Calu3 (cell line): ENCODE measurements around the gene RAD51B. TPM values are rescaled to one million over a fixed set of nuclear protein-coding genes. Genes with fewer than 3 reads are reported as not detected.

Source experiments
- BruUV-seq: library from RNA; stranded (reverse); fragments of 400-500 nt; replicated peaks from 2 replicates; lab custom pipeline; 2021; lab: Mats Ljungman, UMichigan
- CTCF ChIA-PET: fragments of 300-600 bp; sonication (Branson Sonifier 250); formaldehyde crosslinking; loops from one replicate; lab custom pipeline; 2022; ENCODE audit warnings: antibody characterized with exemption; lab: Charles Lee
- DNase-seq: peaks from one replicate; pipeline ENCODE4 v3.0.0; 2022
- H3K27ac Mint-ChIP-seq: one replicate; pipeline ENCODE4 v1.8.0; 2022; ENCODE audit warnings: mixed read lengths; ENCODE audit not compliant: unreplicated experiment
- H3K27me3 Mint-ChIP-seq: one replicate; pipeline ENCODE4 v1.8.0; 2022; ENCODE audit warnings: mixed read lengths; ENCODE audit not compliant: unreplicated experiment
- H3K36me3 Mint-ChIP-seq: one replicate; pipeline ENCODE4 v1.8.0; 2022; ENCODE audit warnings: mild to moderate bottlenecking, moderate library complexity, mixed read lengths; ENCODE audit not compliant: insufficient read depth, unreplicated experiment
- H3K4me1 Mint-ChIP-seq: one replicate; pipeline ENCODE4 v1.8.0; 2022; ENCODE audit warnings: mild to moderate bottlenecking, low read depth, mixed read lengths; ENCODE audit not compliant: unreplicated experiment
- H3K4me3 Mint-ChIP-seq: one replicate; pipeline ENCODE4 v1.8.0; 2022; ENCODE audit warnings: mild to moderate bottlenecking, low read depth, moderate library complexity, mixed read lengths; ENCODE audit not compliant: unreplicated experiment
- H3K9me3 Mint-ChIP-seq: one replicate; pipeline ENCODE4 v1.8.0; 2022; ENCODE audit warnings: low read depth, mixed read lengths; ENCODE audit not compliant: unreplicated experiment
- CTCF ChIP-seq: fragments of 200-600 bp; IDR thresholded peaks from one replicate; pipeline ENCODE4 v1.8.0; 2022; ENCODE audit warnings: antibody characterized with exemption; ENCODE audit not compliant: unreplicated experiment
- intact Hi-C: fragments of 100-400 bp; cut with micrococcal nuclease; formaldehyde crosslinking; loops from one replicate; pipeline ENCODE4 v1.10.0; 2022; ENCODE audit not compliant: unreplicated experiment
- total RNA-seq: library from RNA; stranded (reverse); gene quantifications from 2 replicates; pipeline ENCODE4 v1.2.3, GENCODE V29; 2022

Gene RAD51B
- total RNA-seq, 1 experiment from 2014 or later: 24.7 TPM

DNA sequence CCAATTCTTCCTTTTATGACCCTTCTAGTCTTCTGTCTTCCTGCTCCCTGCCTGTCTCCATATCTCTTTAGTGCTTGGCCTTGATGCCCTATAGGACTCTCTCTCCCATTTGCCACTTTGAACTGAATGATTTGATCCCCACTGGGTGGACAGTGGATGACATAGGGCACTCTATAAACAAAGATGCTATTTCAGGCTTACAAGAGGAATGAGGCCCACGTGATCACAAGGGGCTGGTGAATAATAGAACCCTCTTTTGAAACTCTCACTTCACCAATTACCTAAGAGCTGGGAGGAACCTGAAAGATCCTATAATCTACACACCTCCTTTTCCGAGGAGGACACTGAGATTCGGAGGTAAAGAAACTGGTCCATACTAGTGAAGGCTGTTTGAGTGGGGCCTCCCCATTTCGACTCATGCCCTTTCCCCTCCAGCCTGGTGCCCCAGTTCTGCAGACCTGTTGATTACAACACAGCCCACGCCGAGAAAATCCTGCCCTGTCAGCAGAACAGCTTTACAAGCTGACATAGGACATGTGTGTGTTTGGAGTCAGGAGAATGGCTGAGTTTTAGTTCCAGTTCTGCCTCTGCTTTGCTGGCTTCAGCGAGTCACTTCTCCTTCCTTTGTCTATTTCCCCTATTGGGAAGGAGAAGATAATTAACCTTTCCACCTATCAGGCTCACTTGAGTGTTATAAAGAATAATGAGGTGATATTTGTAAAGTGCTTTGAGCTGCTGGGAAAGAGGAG is 573.0 kb downstream of the RAD51B start:
- Mint-ChIP-seq H3K27me3 (no peaks in the 10 kb centered on the region), H3K4me1 (no peaks in the 10 kb centered on the region), H3K27ac (no peak overlapping the region), H3K4me3 (no peak overlapping the region), H3K36me3 (no peaks in the 10 kb centered on the region), H3K9me3 (no peaks in the 10 kb centered on the region)
- DNase-seq: no peak
- BruUV-seq: no TSS peak
- CTCF ChIA-PET: interaction anchor here (1.3 kb wide), 1 partner anchor 18 kb away, joined by 3 read pairs; no protein-coding TSS in a partner anchor
- intact Hi-C loops: no loop called here
- no peak for TF ChIP-seq CTCF

DNA sequence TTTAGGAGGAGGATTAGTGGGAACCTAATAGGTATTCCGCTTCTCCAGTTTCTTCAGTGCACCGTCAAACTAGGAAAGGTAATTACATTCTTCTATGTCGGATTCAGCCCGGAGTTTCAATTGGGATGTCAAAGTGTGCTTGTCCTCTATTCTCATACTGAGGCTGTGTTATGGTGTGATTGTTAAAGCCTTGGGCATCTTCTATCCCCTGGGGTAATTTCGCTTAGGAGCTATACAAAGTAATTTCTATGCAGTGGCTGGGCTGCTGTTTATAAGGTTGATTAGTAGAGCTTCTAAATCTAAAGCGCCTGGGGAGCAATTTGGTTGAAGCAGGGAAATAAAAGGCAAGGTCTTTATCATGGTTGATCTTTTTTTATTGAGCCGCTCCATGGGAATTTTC is 573.7 kb downstream of the RAD51B start:
- TF ChIP-seq CTCF: no peak
- Mint-ChIP-seq H3K4me3 (no peak overlapping the region), H3K27me3 (no peaks in the 10 kb centered on the region), H3K4me1 (no peaks in the 10 kb centered on the region), H3K9me3 (no peaks in the 10 kb centered on the region), H3K36me3 (no peaks in the 10 kb centered on the region), H3K27ac (no peak overlapping the region)
- BruUV-seq: no TSS peak
- DNase-seq: no peak
- intact Hi-C loops: no loop called here
- CTCF ChIA-PET: interaction anchor here (0.6 kb wide), 1 partner anchor 370 kb away, joined by 3 read pairs; no protein-coding TSS in a partner anchor

DNA sequence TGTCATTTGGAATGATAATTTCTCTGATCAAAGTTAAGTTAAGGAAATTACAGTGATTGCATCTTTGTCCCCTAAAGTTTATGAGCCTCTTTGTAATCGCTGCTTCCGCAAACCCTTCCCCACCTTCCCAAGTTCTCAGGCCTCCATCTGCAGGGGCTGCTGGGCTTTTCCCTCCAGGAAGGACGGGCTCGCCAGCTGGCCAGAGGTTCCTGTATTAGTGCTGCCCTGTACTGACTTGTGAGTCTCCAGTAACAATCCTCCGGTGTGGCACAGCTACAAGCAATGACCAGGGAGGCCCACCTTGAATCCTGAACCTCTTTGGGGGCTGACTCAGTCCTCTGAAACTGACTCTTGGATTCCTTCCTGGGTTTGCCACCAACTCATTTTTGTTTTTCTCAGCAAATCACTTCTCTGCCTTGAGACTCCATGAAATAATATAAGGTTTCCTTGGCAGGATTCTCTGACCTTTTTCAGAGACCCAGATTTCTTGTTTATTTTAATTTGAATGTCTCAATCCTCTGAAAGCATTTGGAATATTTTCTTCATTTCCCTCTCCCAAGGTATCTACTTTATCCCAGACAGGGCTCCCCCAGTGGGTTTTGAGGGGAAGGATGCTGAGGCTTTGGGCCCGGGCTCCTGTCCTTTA is 574.7 kb downstream of the RAD51B start:
- DNase-seq: no peak
- CTCF ChIA-PET: no interaction called here
- Mint-ChIP-seq H3K9me3 (no peaks in the 10 kb centered on the region), H3K27ac (no peak overlapping the region), H3K36me3 (no peaks in the 10 kb centered on the region), H3K27me3 (no peaks in the 10 kb centered on the region), H3K4me3 (no peak overlapping the region), H3K4me1 (no peaks in the 10 kb centered on the region)
- intact Hi-C loops: no loop called here
- TF ChIP-seq CTCF: no peak
- no TSS peak for BruUV-seq

- DNase-seq: no peak
- H3K4me3 Mint-ChIP-seq: no peak overlapping the region
- intact Hi-C loops: no loop called here
- no peak for TF ChIP-seq CTCF
- H3K9me3 Mint-ChIP-seq: no peaks in the 10 kb centered on the region
- CTCF ChIA-PET: no interaction called here
- BruUV-seq: no TSS peak
- no peaks in the 10 kb centered on the region for H3K4me1 Mint-ChIP-seq
- H3K27me3 Mint-ChIP-seq: no peaks in the 10 kb centered on the region
- H3K36me3 Mint-ChIP-seq: no peaks in the 10 kb centered on the region
- no peak overlapping the region for H3K27ac Mint-ChIP-seq
Observed at GRCh38 chr14:68394764-68395143, 575.2 kb downstream of the RAD51B start.
